Caco-2 (cell line): Measurements from ENCODE around the gene MPST. TPM values are rescaled to one million over a fixed set of nuclear protein-coding genes. Genes with fewer than 3 reads are reported as not detected.

ENCODE experiments used
- Bru-seq: library from RNA; stranded (reverse); fragments of 400-500 nt; gene quantifications from one replicate; lab custom pipeline; 2021; lab: Mats Ljungman, UMichigan
- BruChase-seq, 2 experiments: library from RNA; stranded (reverse); fragments of 400-500 nt; gene quantifications; one replicate each; lab custom pipeline; 2021; lab: Mats Ljungman, UMichigan
- BruUV-seq: library from RNA; stranded (reverse); fragments of 400-500 nt; replicated peaks from 2 replicates; lab custom pipeline; 2021; lab: Mats Ljungman, UMichigan
- CTCF ChIA-PET: fragments of 300-600 bp; sonication (Branson Sonifier 250); formaldehyde crosslinking; loops from one replicate; lab custom pipeline; 2022; ENCODE audit warnings: antibody characterized with exemption; lab: Charles Lee
- POLR2A ChIA-PET: fragments of 300-600 bp; sonication (Branson Sonifier 250); formaldehyde crosslinking; loops from one replicate; lab custom pipeline; 2022; ENCODE audit warnings: antibody characterized with exemption; lab: Charles Lee
- DNase-seq, 2 experiments: peaks; one replicate each; pipeline versions ENCODE4 v3.0.0 to v3.0.0-alpha.2; 2020 to 2022
- H3K27me3 ChIP-seq: replicated peaks from 2 replicates; pipeline ENCODE4 v1.6.0; 2011; ENCODE audit warnings: low read length; ENCODE audit not compliant: control insufficient read depth, insufficient read depth
- H3K36me3 ChIP-seq: 2 replicates; pipeline ENCODE4 v1.5.1; 2011; ENCODE audit warnings: low read length; ENCODE audit not compliant: control insufficient read depth, insufficient read depth
- H3K4me1 ChIP-seq: fragments of 250-450 bp; sonication (Bioruptor Pico); 2 replicates; pipeline ENCODE4 v1.5.1; 2020; ENCODE audit warnings: mild to moderate bottlenecking
- H3K4me3 ChIP-seq: 2 replicates; pipeline ENCODE4 v1.5.1; 2011; ENCODE audit warnings: low read depth, mild to moderate bottlenecking, control low read depth, low read length
- H3K9me3 ChIP-seq: fragments of 250-450 bp; sonication (Bioruptor Pico); 2 replicates; pipeline ENCODE4 v1.5.1; 2020; ENCODE audit warnings: mild to moderate bottlenecking, moderate library complexity
- H3K27ac Mint-ChIP-seq: one replicate; pipeline ENCODE4 v1.8.0; 2022; ENCODE audit warnings: mixed read lengths; ENCODE audit not compliant: unreplicated experiment
- H3K27me3 Mint-ChIP-seq: one replicate; pipeline ENCODE4 v1.8.0; 2022; ENCODE audit warnings: mixed read lengths; ENCODE audit not compliant: insufficient read depth, unreplicated experiment
- H3K36me3 Mint-ChIP-seq: one replicate; pipeline ENCODE4 v1.8.0; 2022; ENCODE audit warnings: mild to moderate bottlenecking, mixed read lengths; ENCODE audit not compliant: insufficient read depth, unreplicated experiment
- H3K4me1 Mint-ChIP-seq: one replicate; pipeline ENCODE4 v1.8.0; 2022; ENCODE audit warnings: low read depth, mixed read lengths; ENCODE audit not compliant: unreplicated experiment
- H3K4me3 Mint-ChIP-seq: one replicate; pipeline ENCODE4 v1.8.0; 2022; ENCODE audit warnings: mild to moderate bottlenecking, moderate library complexity, mixed read lengths; ENCODE audit not compliant: unreplicated experiment
- H3K9me3 Mint-ChIP-seq: one replicate; pipeline ENCODE4 v1.8.0; 2022; ENCODE audit warnings: mixed read lengths; ENCODE audit not compliant: unreplicated experiment
- CTCF ChIP-seq, 2 experiments: fragments of 200-600 bp in 1 of 2; IDR thresholded peaks; 1 replicate in 1 of 2; 2 replicates in 1 of 2; pipeline versions ENCODE4 v1.5.1 to v1.8.0; 2011 to 2022; ENCODE audit warnings: antibody characterized with exemption in 1 of 2, control low read depth in 1 of 2, inconsistent platforms in 1 of 2, low read depth in 1 of 2, low read length in 1 of 2, mild to moderate bottlenecking in 1 of 2, moderate library complexity in 1 of 2; ENCODE audit not compliant: insufficient read depth in 1 of 2, severe bottlenecking in 1 of 2, unreplicated experiment in 1 of 2
- intact Hi-C: fragments of 100-400 bp; cut with micrococcal nuclease; formaldehyde crosslinking; loops from one replicate; pipeline ENCODE4 v1.10.0; 2022; ENCODE audit not compliant: unreplicated experiment
- long read RNA-seq: library from polyadenylated mRNA; stranded (forward); transcript quantifications from one replicate; pipeline ENCODE4 v2.0.0, GENCODE V29; 2022
- total RNA-seq: library from RNA; stranded (reverse); gene quantifications from 2 replicates; pipeline ENCODE4 v1.2.3, GENCODE V29; 2022

MPST gene
- total RNA-seq (81.8 and 83.7 TPM in 2 replicates), Bru-seq, nascent RNA (percentile 77 among the genes with signal in this experiment), BruChase-seq, experiment 1, labeled RNA remaining after a 2-hour chase (percentile 79 among the genes with signal in this experiment), BruChase-seq, experiment 2, labeled RNA remaining after a 6-hour chase (percentile 81 among the genes with signal in this experiment)
- long read RNA-seq, transcript MPST-203 (3 exons, 1,345 nt) = minor isoform, 35 of 317 reads
- long read RNA-seq, transcript MPST-201 (4 exons, 1,504 nt) = minor isoform, 15 of 317 reads
- long read RNA-seq, transcript MPST-206 (3 exons, 1,331 nt) = major isoform, 203 of 317 reads
- long read RNA-seq, partial matches to known transcripts = 28 of 317 reads
- long read RNA-seq, other reads (novel, unspliced or antisense) = 33 of 317 reads

GRCh38 chr22:37019309-37020191 is at the start of gene MPST, which contains the start of gene TST:
MPST (plus strand) TSS chr22:37019742; CDS start chr22:37019837, 95 bp downstream.
TST (minus strand) TSS chr22:37019447; CDS start chr22:37018732, 715 bp downstream.
- no TSS peak for BruUV-seq
- ChIA-PET POLR2A (interaction anchor here (0.5 to 2.5 kb wide), 8 partner anchors 13 to 824 kb away, joined by 3 to 39 read pairs (median 5); partner anchors contain the start of genes ANKRD54, C1QTNF6 and LGALS2), CTCF (interaction anchor here (0.7 to 4.9 kb wide), 6 partner anchors 11 to 164 kb away, joined by 3 to 29 read pairs (median 7); partner anchors contain the start of gene KCTD17)
- H3K9me3 ChIP-seq = no peaks in the 10 kb centered on the region
- DNase-seq = peak; percentile 79 to 85
- Mint-ChIP-seq H3K9me3 (no peaks in the 10 kb centered on the region), H3K27me3 (no peaks in the 10 kb centered on the region), H3K4me3 (peak within 1 kb of the TSS; percentile 96), H3K36me3 (peaks cover 26% of the 10 kb centered on the region), H3K4me1 (no peaks in the 10 kb centered on the region), H3K27ac (peak within 1 kb of the TSS; percentile 91)
- H3K27me3 ChIP-seq = no peaks in the 10 kb centered on the region; the same call in 1 of the 2 replicates
- peaks cover 16% of the 10 kb centered on the region; the same call in 1 of the 2 replicates for H3K4me1 ChIP-seq
- peaks cover 2% of the 10 kb centered on the region for H3K36me3 ChIP-seq
- H3K4me3 ChIP-seq = peak within 1 kb of the TSS; percentile 70
- TF ChIP-seq CTCF (IDR thresholded peaks at IDR 0.05; ENCODE audit: insufficient read depth in 1 of 2, low read depth in 1 of 2, low read length in 1 of 2, severe bottlenecking in 1 of 2, unreplicated experiment in 1 of 2) = peak in 1 of 2 experiments; percentile 6
- intact Hi-C loops = loop anchor here (1.0 kb wide), 1 partner anchor 13 kb away; no protein-coding TSS in a partner anchor

GRCh38 chr22:36971341-36972125 is 48.0 kb upstream of the MPST start:
- no TSS peak for BruUV-seq

More at GRCh38 chr22:36971341-36972125, 48.0 kb upstream of the MPST start:
- DNase-seq = no peak
- ChIA-PET POLR2A (no interaction called here), CTCF (no interaction called here)
- no peaks in the 10 kb centered on the region for H3K9me3 Mint-ChIP-seq
- no peak for TF ChIP-seq CTCF (IDR thresholded peaks at IDR 0.05; ENCODE audit: insufficient read depth in 1 of 2, low read depth in 1 of 2, low read length in 1 of 2, severe bottlenecking in 1 of 2, unreplicated experiment in 1 of 2)
- H3K27me3 ChIP-seq = no peaks in the 10 kb centered on the region
- peaks cover 21% of the 10 kb centered on the region for H3K27me3 Mint-ChIP-seq
- no peaks in the 10 kb centered on the region for H3K36me3 ChIP-seq
- H3K4me1 ChIP-seq = no peaks in the 10 kb centered on the region
- H3K27ac Mint-ChIP-seq = no peak overlapping the region
- H3K9me3 ChIP-seq = no peaks in the 10 kb centered on the region
- H3K4me1 Mint-ChIP-seq = no peaks in the 10 kb centered on the region
- H3K36me3 Mint-ChIP-seq = no peaks in the 10 kb centered on the region
- H3K4me3 Mint-ChIP-seq = no peak overlapping the region
- H3K4me3 ChIP-seq = no peak overlapping the region
- intact Hi-C loops = no loop called here
